ENCODE measurements around the gene MTCH2. TPM values are rescaled to one million over a fixed set of nuclear protein-coding genes. Genes with fewer than 3 reads are reported as not detected.

MTCH2 gene
- total and polyA plus RNA-seq, 2 experiments from 2014 or later: 72.6 to 271 TPM

DNA sequence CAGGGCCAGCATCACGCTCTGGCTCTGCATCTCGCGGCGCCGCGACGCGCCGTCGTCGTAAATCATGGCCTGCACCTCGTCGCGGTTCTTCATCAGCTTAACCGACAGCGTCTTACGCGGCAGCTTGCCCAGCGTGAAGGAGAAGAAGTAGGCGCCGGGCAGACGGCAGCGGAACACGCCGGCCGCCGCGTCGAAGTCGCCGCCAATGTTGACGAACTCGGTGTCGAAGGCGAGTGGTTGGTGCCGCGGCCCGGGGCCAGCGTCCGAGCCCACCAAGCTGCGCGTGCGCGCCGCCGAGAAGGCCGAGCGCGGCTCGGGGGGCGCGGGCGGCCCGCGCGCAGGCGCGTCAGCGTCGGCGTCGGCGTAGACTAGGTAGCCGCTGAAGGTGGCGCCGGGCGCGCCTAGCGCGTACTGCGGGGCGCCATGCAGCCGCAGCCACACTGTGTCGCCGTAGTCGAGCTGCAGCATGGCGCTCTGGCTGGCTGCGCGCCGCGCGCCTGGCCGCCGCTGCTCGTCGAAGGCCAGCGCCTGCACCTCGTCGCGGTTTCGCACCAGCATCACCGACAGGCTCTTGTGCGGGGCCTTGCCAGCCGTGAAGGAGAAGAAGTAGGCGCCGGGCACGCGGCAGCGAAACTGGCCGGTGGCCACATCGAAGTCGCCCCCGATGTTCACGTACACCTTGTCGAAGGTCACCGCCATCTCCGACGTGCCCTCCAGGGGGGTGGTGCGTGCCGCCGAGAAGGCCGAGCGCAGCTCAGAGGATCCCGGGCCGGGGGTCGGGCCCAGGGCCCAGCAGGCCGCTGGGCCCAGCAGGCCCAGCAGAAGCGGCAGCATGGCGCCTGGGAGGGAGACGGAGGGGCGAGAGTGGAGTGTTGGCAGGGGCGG, 52.1 kb downstream of the MTCH2 start:
- H3K4me3 ChIP-seq: no peak overlapping the region
- peaks cover 9% of the 10 kb centered on the region for H3K4me1 ChIP-seq (ENCODE audit: low read depth)
- peak in 1 of 2 donors; percentile 49 for DNase-seq (ENCODE audit: low read depth in 1 of 2, low spot score in 1 of 2)
- TF ChIP-seq, protein P1, sequence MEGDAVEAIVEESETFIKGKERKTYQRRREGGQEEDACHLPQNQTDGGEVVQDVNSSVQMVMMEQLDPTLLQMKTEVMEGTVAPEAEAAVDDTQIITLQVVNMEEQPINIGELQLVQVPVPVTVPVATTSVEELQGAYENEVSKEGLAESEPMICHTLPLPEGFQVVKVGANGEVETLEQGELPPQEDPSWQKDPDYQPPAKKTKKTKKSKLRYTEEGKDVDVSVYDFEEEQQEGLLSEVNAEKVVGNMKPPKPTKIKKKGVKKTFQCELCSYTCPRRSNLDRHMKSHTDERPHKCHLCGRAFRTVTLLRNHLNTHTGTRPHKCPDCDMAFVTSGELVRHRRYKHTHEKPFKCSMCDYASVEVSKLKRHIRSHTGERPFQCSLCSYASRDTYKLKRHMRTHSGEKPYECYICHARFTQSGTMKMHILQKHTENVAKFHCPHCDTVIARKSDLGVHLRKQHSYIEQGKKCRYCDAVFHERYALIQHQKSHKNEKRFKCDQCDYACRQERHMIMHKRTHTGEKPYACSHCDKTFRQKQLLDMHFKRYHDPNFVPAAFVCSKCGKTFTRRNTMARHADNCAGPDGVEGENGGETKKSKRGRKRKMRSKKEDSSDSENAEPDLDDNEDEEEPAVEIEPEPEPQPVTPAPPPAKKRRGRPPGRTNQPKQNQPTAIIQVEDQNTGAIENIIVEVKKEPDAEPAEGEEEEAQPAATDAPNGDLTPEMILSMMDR (IDR thresholded peaks at IDR 0.05; ENCODE audit: low read depth, low read length): no peak
- H3K36me3 ChIP-seq: no peaks in the 10 kb centered on the region
- no peaks in the 10 kb centered on the region for H3K9me3 ChIP-seq (ENCODE audit: low read depth)
- H3K27ac ChIP-seq: no peak overlapping the region
- no peaks in the 10 kb centered on the region for H3K27me3 ChIP-seq

DNA sequence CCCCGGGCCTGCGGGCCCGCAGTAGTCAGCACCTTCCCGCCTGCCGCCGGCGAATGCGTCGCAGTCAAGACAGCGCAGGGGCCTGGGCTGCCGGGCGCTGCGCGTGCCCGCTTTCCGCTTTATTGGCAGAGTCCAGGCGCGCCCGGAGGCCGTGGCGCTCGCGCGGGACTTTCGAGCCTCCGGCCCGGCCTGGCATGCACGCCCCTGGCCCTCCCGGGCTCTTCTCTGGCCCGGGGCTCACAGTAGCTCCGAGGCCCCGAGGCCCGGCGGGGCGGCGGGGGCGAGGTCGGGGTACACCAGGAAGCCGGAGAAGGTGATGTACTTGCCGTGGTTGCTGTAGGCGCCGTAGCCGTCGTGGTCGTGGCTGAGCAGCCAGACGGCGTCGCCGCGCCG, 52.8 kb downstream of the MTCH2 start:
- H3K4me1 ChIP-seq (ENCODE audit: low read depth): peaks cover 3% of the 10 kb centered on the region
- H3K27ac ChIP-seq: no peak overlapping the region
- TF ChIP-seq, protein P1 (IDR thresholded peaks at IDR 0.05; ENCODE audit: low read depth, low read length): no peak
- H3K9me3 ChIP-seq (ENCODE audit: low read depth): no peaks in the 10 kb centered on the region
- DNase-seq (ENCODE audit: low read depth in 1 of 2, low spot score in 1 of 2): peak in 1 of 2 donors; percentile 46
- no peaks in the 10 kb centered on the region for H3K27me3 ChIP-seq
- H3K36me3 ChIP-seq: peaks cover 5% of the 10 kb centered on the region
- H3K4me3 ChIP-seq: no peak overlapping the region

GRCh38 chr11:47589118-47589517, 53.2 kb downstream of the MTCH2 start:
- H3K36me3 ChIP-seq: peaks cover 5% of the 10 kb centered on the region
- no peak for DNase-seq (ENCODE audit: low read depth in 1 of 2, low spot score in 1 of 2)
- no peaks in the 10 kb centered on the region for H3K9me3 ChIP-seq (ENCODE audit: low read depth)
- H3K27ac ChIP-seq: no peak overlapping the region
- H3K27me3 ChIP-seq: no peaks in the 10 kb centered on the region
- TF ChIP-seq, protein P1 (IDR thresholded peaks at IDR 0.05; ENCODE audit: low read depth, low read length): no peak
- H3K4me1 ChIP-seq (ENCODE audit: low read depth): no peaks in the 10 kb centered on the region
- no peak overlapping the region for H3K4me3 ChIP-seq

- Histone ChIP-seq H3K4me1 (ENCODE audit: low read depth) (no peaks in the 10 kb centered on the region), H3K9me3 (ENCODE audit: low read depth) (no peaks in the 10 kb centered on the region), H3K27ac (no peak overlapping the region), H3K4me3 (no peak overlapping the region), H3K36me3 (peaks cover 16% of the 10 kb centered on the region), H3K27me3 (no peaks in the 10 kb centered on the region)
- no peak for DNase-seq (ENCODE audit: low read depth in 1 of 2, low spot score in 1 of 2)
- TF ChIP-seq, protein P1 (IDR thresholded peaks at IDR 0.05; ENCODE audit: low read depth, low read length): no peak
Measured at GRCh38 chr11:47587723-47588326, 54.5 kb downstream of the MTCH2 start.

DNA sequence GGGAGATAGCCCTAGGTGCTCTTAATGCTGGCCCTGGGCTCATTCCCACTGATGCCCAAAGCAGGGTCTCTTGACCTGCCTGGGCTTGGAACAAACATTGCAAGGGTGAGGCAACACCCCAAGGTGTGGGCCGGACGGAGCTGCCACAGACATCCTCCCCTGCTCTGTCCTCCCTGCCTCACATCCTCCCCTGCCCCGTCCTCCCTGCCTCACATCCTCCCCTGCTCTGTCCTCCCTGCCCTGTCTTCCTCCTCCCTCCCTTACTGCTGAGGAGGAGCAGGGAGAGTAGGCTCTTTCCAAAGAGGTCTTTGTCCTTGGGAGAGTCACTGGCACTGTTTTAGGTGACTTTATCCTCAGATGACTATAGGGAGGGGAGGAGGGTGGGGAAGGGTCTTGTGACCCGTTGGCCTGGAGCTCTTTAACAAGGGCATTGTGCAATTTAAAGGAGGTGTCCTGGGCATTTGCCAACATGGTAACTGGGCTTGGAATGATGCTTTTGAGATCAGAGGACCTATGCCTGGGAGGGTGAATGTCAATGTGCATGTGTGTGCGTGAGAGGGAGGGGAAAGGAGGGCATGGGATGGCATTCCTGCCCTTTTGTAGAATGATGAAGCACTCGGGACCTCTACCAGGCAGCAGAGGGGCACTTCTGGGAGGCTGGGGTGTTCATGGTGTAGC, 55.2 kb downstream of the MTCH2 start:
- Histone ChIP-seq H3K4me1 (ENCODE audit: low read depth) (no peaks in the 10 kb centered on the region), H3K36me3 (peaks cover 23% of the 10 kb centered on the region), H3K4me3 (no peak overlapping the region), H3K27me3 (no peaks in the 10 kb centered on the region), H3K9me3 (ENCODE audit: low read depth) (no peaks in the 10 kb centered on the region), H3K27ac (no peak overlapping the region)
- TF ChIP-seq, protein P1 (IDR thresholded peaks at IDR 0.05; ENCODE audit: low read depth, low read length): no peak
- DNase-seq (ENCODE audit: low read depth in 1 of 2, low spot score in 1 of 2): peak in 1 of 2 donors; percentile 29

Data from cardiac muscle cell (in vitro differentiated cells and primary cell).